ENCODE measurements around the gene XXYLT1.

DNA sequence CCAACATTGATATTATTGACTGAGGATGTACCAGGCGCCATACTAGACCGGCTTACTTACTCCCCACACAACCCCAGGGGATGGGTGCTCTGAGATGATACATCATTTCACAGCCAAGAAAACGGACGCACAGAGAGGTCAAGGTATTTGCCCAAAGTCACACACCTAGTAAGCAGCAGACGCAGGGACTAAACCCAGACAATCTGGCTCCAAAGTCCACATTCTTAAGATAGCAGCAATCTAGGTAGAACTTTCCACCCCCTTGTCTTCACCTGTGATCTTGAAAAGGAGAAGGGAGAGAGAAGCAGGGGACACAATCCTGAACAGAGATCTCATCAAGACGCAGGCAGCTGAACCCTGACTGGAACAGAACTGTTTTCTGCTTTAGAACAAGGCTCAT, 200.6 kb downstream of the XXYLT1 start:
- TF ChIP-seq, protein P1, sequence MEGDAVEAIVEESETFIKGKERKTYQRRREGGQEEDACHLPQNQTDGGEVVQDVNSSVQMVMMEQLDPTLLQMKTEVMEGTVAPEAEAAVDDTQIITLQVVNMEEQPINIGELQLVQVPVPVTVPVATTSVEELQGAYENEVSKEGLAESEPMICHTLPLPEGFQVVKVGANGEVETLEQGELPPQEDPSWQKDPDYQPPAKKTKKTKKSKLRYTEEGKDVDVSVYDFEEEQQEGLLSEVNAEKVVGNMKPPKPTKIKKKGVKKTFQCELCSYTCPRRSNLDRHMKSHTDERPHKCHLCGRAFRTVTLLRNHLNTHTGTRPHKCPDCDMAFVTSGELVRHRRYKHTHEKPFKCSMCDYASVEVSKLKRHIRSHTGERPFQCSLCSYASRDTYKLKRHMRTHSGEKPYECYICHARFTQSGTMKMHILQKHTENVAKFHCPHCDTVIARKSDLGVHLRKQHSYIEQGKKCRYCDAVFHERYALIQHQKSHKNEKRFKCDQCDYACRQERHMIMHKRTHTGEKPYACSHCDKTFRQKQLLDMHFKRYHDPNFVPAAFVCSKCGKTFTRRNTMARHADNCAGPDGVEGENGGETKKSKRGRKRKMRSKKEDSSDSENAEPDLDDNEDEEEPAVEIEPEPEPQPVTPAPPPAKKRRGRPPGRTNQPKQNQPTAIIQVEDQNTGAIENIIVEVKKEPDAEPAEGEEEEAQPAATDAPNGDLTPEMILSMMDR (conservative IDR thresholded peaks at IDR 0.05; ENCODE audit: low read length), result no peak
- no peak for TF ChIP-seq EZH2phosphoT487 (IDR thresholded peaks at IDR 0.05; ENCODE audit: borderline replicate concordance, low read depth, low read length)

All from OCI-LY7 (cell line).